Thyroid gland (tissue), 4 donors: ENCODE results near the gene PRKAA1. TPM values are rescaled to one million over a fixed set of nuclear protein-coding genes. Genes with fewer than 3 reads are reported as not detected.

Experiments
- DNase-seq, 2 donors: peaks; one replicate each; pipeline ENCODE4 v3.0.0-alpha.2; 2019
- H3K27ac ChIP-seq, 3 donors: fragments of 200-600 bp; sonication (generic); 1 replicate in 2 of 3; 2 replicates in 1 of 3; pipeline ENCODE4 v1.5.1; 2016 to 2019; ENCODE audit warnings: mild to moderate bottlenecking in 1 of 3, moderate library complexity in 1 of 3
- H3K27me3 ChIP-seq: fragments of 200-600 bp; sonication (generic); one replicate; pipeline ENCODE4 v1.5.1; 2019
- H3K36me3 ChIP-seq, 2 donors: fragments of 200-600 bp; sonication (generic); one replicate each; pipeline ENCODE4 v1.5.1; 2016 to 2019
- H3K4me1 ChIP-seq, 2 donors: fragments of 200-600 bp; sonication (generic); one replicate each; pipeline ENCODE4 v1.5.1; 2017 to 2019
- H3K4me3 ChIP-seq, 3 donors: fragments of 200-600 bp; sonication (generic); replicated peaks in 1 of 3; 1 replicate in 2 of 3; 2 replicates in 1 of 3; pipeline ENCODE4 v1.5.1; 2016; ENCODE audit warnings: mild to moderate bottlenecking in 1 of 3
- H3K9me3 ChIP-seq: fragments of 200-600 bp; sonication (generic); one replicate; pipeline ENCODE4 v1.5.1; 2017
- CTCF ChIP-seq, 6 experiments: fragments of 200-600 bp in 3 of 6; fragments of 450-650 bp in 3 of 6; sonication (generic) in 3 of 6; IDR thresholded peaks; one replicate each; pipeline ENCODE4 v1.5.1; 2016 to 2019; ENCODE audit warnings: antibody characterized with exemption in 6 of 6, mild to moderate bottlenecking in 2 of 6, inconsistent platforms in 1 of 6, moderate library complexity in 1 of 6
- POLR2A ChIP-seq, 2 donors: fragments of 450-650 bp; IDR thresholded peaks; one replicate each; pipeline ENCODE4 v1.6.1; 2017; ENCODE audit warnings: antibody characterized with exemption in 2 of 2, mild to moderate bottlenecking in 2 of 2, moderate library complexity in 1 of 2
- WGBS, 2 donors: methylation state at CpG; one replicate each; pipeline ENCODE4 v1.1.5; 2017; 5-methylcytosine and 5-hydroxymethylcytosine counted together
- intact Hi-C: fragments of 100-400 bp; cut with DNase I; formaldehyde crosslinking; loops from one replicate; pipeline ENCODE4 v1.15.1; 2023
- total RNA-seq, 4 donors: library from RNA; depleted of rRNA; stranded (reverse); fragments of >200 nt; gene quantifications; one replicate each; pipeline ENCODE4 v1.2.3, GENCODE V29; 2016

Gene PRKAA1
- total RNA-seq, 4 donors from 2014 or later, result 83.1 to 134 (median 116) TPM

DNA sequence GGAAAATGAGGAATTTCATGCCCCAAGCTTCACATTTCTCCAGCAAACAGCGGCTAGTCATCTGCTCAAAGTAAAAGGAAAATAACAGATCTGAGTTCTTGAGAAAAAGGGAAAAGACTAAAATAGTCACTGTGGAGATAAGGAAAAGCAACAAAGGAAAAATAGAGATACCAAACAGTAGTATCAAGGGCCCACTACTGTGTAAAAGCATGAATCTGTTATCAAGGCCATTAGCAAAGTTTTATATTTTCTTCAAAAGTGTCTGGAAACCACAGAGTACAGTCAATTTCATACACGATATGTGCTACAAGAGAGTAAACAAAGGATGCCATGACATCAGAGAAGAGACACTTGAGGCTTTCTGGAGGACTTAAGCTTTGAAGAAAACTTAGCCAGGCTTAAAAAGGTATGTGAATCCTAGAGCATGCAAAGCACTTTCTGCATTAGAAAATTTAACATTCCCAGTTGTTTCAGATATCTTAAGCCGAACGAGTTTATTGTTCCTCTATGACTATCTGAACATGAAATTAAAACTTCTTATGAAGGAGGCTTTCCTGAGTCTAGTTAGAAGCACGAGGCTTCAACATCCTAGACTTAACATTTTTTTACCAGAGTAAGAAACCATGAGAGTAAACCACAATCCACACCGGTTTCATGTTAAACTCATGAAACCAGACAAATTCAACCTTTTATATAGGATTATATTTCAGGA, 43.6 kb downstream of the PRKAA1 start:
- Histone ChIP-seq H3K36me3 (no peaks in the 10 kb centered on the region), H3K27ac (peak overlapping the region in 2 of 3 donors; percentile 91 to 93), H3K4me3 (peak overlapping the region; percentile 55 to 70 (median 65)), H3K9me3 (no peaks in the 10 kb centered on the region), H3K4me1 (peaks cover 8 to 9% of the 10 kb centered on the region in 2 donors), H3K27me3 (no peaks in the 10 kb centered on the region)
- DNase-seq, result no peak
- intact Hi-C loops, result loop anchor here (5.0 kb wide), 1 partner anchor 123 kb away; no protein-coding TSS in a partner anchor
- 11 to 13% methylated on average over 6 of the region's 6 CpGs for WGBS, 2 donors
- TF ChIP-seq POLR2A (IDR thresholded peaks at IDR 0.05), result no peak
- TF ChIP-seq CTCF (IDR thresholded peaks at IDR 0.05), result no peak

DNA sequence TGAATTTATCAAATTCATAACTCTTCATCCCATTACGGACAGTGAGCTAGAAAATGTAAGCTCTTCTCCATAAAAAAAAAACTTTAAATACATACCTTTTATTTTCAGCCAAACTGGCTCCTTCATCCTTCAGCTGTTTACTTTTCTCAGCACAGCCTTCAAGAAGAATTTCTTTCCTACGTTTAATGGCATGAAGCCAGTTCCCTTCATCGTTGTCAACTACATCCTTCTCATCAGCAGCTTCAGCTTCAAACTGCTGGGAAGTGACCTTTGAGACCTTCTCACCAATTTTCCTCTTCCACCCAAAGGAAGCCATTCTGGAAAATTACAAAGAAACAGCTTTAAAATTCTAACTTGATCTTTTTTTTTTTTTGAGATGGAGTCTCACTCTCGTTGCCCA, 51.5 kb downstream of the PRKAA1 start:
- DNase-seq, result no peak
- WGBS, 2 donors, result 37 to 42% methylated on average over 4 of the region's 4 CpGs
- Histone ChIP-seq H3K4me1 (peaks cover 4 to 9% of the 10 kb centered on the region in 2 donors), H3K4me3 (no peak overlapping the region), H3K27me3 (no peaks in the 10 kb centered on the region), H3K36me3 (no peaks in the 10 kb centered on the region), H3K9me3 (no peaks in the 10 kb centered on the region), H3K27ac (no peak overlapping the region)
- TF ChIP-seq CTCF (IDR thresholded peaks at IDR 0.05) (no peak), POLR2A (IDR thresholded peaks at IDR 0.05) (no peak)
- intact Hi-C loops, result no loop called here

GRCh38 chr5:40743771-40744170, 54.4 kb downstream of the PRKAA1 start:
- TF ChIP-seq POLR2A (IDR thresholded peaks at IDR 0.05) (no peak), CTCF (IDR thresholded peaks at IDR 0.05) (no peak)
- Histone ChIP-seq H3K4me3 (no peak overlapping the region), H3K4me1 (peaks cover 4 to 7% of the 10 kb centered on the region in 2 donors), H3K27ac (no peak overlapping the region), H3K36me3 (peaks cover 0 to 13% of the 10 kb centered on the region in 2 donors), H3K9me3 (no peaks in the 10 kb centered on the region), H3K27me3 (no peaks in the 10 kb centered on the region)
- DNase-seq, result no peak
- intact Hi-C loops, result no loop called here
- 82% methylated on average over 2 of the region's 2 CpGs for WGBS, 2 donors

DNA sequence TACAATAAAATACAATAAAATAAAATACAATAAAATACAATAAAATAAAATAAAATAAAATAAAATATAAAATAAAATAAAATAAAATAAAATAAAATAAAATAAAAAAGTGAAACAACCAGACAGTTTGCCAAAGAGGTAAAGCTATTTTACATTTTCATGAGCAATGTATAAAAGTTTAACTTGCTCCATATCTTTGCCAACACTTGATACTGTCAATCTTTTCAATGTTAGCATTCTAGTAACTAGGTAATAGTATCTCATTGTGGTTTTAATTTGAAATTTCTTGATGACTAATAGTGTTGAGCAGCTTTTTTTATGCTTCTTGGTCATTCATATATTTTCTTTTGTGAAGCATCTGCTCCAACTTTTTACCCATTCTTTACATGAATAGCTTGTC, 59.7 kb downstream of the PRKAA1 start:
- H3K27me3 ChIP-seq, result no peaks in the 10 kb centered on the region
- H3K4me1 ChIP-seq, result peaks cover 0 to 3% of the 10 kb centered on the region in 2 donors
- H3K36me3 ChIP-seq, result peaks cover 0 to 14% of the 10 kb centered on the region in 2 donors
- intact Hi-C loops, result no loop called here
- H3K4me3 ChIP-seq, result no peak overlapping the region
- DNase-seq, result no peak
- no peak overlapping the region for H3K27ac ChIP-seq
- TF ChIP-seq CTCF (IDR thresholded peaks at IDR 0.05) (no peak), POLR2A (IDR thresholded peaks at IDR 0.05) (no peak)
- no peaks in the 10 kb centered on the region for H3K9me3 ChIP-seq

- Histone ChIP-seq H3K27me3 (no peaks in the 10 kb centered on the region), H3K9me3 (no peaks in the 10 kb centered on the region), H3K36me3 (peaks cover 0 to 11% of the 10 kb centered on the region in 2 donors), H3K27ac (no peak overlapping the region), H3K4me1 (peaks cover 0 to 3% of the 10 kb centered on the region in 2 donors), H3K4me3 (no peak overlapping the region)
- TF ChIP-seq POLR2A (IDR thresholded peaks at IDR 0.05) (no peak), CTCF (IDR thresholded peaks at IDR 0.05) (peak in 5 of 6 experiments; percentile 37 to 77 (median 61))
- intact Hi-C loops, result no loop called here
- 13 to 15% methylated on average over 1 of the region's 1 CpG for WGBS, 2 donors
- no peak for DNase-seq
These were observed 61.9 kb downstream of the PRKAA1 start for GRCh38 chr5:40736103-40736875.
